Measurements from ENCODE around the gene TAF13.
A peak's percentile ranks its signal among the peaks of the same experiment; 100 is the strongest.

Gene TAF13

GRCh38 chr1:109075531-109076490 lies at the start of gene TAF13:
Gene TAF13 (minus strand): TSS chr1:109076003. CDS start chr1:109075947, 56 bp downstream.
- DNase-seq: peak; percentile 59 to 97 (median 91)

GRCh38 chr1:109120356-109120755 lies 44.6 kb upstream of the TAF13 start:
- no peak for DNase-seq

- DNase-seq: no peak
These were observed 42.3 kb upstream of the TAF13 start for GRCh38 chr1:109118089-109118488.

- no peak for DNase-seq
These were observed 40.5 kb upstream of the TAF13 start for GRCh38 chr1:109116286-109116685.

- no peak for DNase-seq
These were observed 39.9 kb upstream of the TAF13 start for GRCh38 chr1:109115685-109116084.

- peak in 3 of 56 donors; percentile 26 to 54 (median 40) for DNase-seq
These were observed 38.5 kb upstream of the TAF13 start for GRCh38 chr1:109114342-109114674.

- peak in 52 of 56 donors; percentile 8 to 90 (median 60) for DNase-seq
These were observed 38.0 kb upstream of the TAF13 start, which contains the start of gene ELAPOR1 for GRCh38 chr1:109113590-109114341. Gene ELAPOR1 (plus strand): TSS chr1:109114115. CDS start chr1:109114184, 69 bp downstream.

GRCh38 chr1:109112652-109113285 lies 37.0 kb upstream of the TAF13 start:
- peak; percentile 21 to 97 (median 85) for DNase-seq

GRCh38 chr1:109112056-109112651 lies 36.4 kb upstream of the TAF13 start:
- peak in 9 of 56 donors; percentile 12 to 57 (median 24) for DNase-seq

GRCh38 chr1:109111386-109112055 lies 35.7 kb upstream of the TAF13 start:
- no peak for DNase-seq

GRCh38 chr1:109109906-109110305 lies 34.1 kb upstream of the TAF13 start:
- DNase-seq: no peak

GRCh38 chr1:109107785-109108184 lies 32.0 kb upstream of the TAF13 start:
- DNase-seq: peak in 4 of 56 donors; percentile 6 to 29 (median 18)

GRCh38 chr1:109105881-109106280 lies 30.1 kb upstream of the TAF13 start:
- DNase-seq: no peak

- DNase-seq: no peak
These were observed 28.8 kb upstream of the TAF13 start for GRCh38 chr1:109104364-109105151.

GRCh38 chr1:109099938-109100773 lies 24.4 kb upstream of the TAF13 start:
- DNase-seq: peak; percentile 59 to 97 (median 92)

GRCh38 chr1:109096120-109096519 lies 20.3 kb upstream of the TAF13 start:
- DNase-seq: no peak

GRCh38 chr1:109095631-109096030 lies 19.8 kb upstream of the TAF13 start:
- DNase-seq: no peak

- no peak for DNase-seq
These were observed 19.1 kb upstream of the TAF13 start for GRCh38 chr1:109094871-109095270.

- DNase-seq: no peak
These were observed 18.6 kb upstream of the TAF13 start for GRCh38 chr1:109094377-109094803.
